HG02981 (cell line): ENCODE measurements around the gene KRT71.

Experiments used
- ATAC-seq: cut with Tn5 transposase; IDR thresholded peaks from one replicate; pipeline ENCODE4 v1.9.1; 2021; ENCODE audit warnings: mild to moderate bottlenecking, moderate library complexity; ENCODE audit not compliant: unreplicated experiment

Gene KRT71

GRCh38 chr12:52575948-52576347 lies 23.0 kb upstream of the KRT71 start:
- ATAC-seq: no peak

DNA sequence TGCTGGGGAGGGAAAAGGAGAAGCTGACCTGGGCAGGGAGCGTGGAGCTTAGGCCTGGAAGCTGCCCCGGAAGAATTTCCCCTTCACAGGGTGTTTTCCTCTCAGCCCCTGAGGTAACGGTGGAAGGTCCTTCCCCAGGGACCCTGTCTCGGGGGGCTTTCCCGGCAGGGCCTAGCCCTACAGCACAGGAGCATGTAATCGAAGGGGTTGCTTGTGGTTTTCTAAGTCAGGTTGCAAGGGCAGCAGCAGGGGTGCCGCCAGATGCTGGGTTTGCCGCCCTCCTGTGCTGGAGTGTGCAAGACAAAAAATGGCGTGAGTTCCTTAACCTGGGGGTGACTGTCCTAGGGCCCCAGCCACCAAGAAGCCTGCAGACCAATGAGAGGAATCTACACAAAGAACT lies 22.3 kb upstream of the KRT71 start:
- no peak for ATAC-seq

GRCh38 chr12:52573743-52574142 lies 20.8 kb upstream of the KRT71 start, which contains the start of gene KRT74:
KRT74 (minus strand) TSS chr12:52573843; CDS start chr12:52573777, 66 bp downstream.
- ATAC-seq: no peak

DNA sequence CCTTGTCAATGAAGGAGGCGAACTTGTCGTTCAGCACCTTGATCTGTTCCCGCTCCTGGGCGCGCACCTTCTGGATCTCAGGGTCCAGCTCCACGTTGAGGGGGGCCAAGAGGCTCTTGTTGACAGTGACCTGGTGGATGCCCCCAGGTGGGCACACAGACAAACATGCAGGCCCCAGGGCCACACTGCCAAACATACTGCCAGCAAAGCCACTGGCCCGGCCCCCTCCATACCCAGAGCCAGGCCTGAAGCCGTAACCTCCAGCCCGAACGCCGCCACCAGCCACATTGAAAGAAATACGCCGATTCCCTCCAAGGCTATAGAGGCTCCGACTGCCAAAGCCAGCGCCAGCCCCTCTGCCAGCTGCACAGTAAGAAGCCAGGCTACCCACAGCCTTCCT lies 20.4 kb upstream of the KRT71 start:
- no peak for ATAC-seq

- no peak for ATAC-seq
Measured at GRCh38 chr12:52570511-52570910, 17.6 kb upstream of the KRT71 start.

DNA sequence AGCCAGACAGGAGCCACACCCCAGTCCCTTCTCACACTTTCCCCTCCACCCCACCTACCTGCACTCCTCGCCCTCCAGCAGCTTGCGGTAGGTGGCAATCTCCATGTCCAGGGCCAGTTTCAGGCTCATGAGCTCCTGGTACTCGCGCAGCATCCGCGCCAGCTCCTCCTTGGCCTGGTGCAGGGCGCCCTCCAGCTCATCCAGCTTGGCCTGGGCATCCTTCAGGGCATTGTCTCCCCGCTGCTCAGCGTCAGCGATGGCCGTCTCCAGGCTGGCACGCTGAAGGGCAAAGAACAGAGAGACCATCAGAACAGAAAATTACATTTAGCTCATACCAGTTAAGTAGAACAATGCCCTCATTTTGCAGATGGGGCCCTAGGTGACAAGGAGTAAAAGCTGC lies 15.2 kb upstream of the KRT71 start:
- ATAC-seq: no peak

GRCh38 chr12:52566847-52567291 lies 13.9 kb upstream of the KRT71 start:
- no peak for ATAC-seq

- no peak for ATAC-seq
Measured at GRCh38 chr12:52564582-52564981, 11.6 kb upstream of the KRT71 start.

DNA sequence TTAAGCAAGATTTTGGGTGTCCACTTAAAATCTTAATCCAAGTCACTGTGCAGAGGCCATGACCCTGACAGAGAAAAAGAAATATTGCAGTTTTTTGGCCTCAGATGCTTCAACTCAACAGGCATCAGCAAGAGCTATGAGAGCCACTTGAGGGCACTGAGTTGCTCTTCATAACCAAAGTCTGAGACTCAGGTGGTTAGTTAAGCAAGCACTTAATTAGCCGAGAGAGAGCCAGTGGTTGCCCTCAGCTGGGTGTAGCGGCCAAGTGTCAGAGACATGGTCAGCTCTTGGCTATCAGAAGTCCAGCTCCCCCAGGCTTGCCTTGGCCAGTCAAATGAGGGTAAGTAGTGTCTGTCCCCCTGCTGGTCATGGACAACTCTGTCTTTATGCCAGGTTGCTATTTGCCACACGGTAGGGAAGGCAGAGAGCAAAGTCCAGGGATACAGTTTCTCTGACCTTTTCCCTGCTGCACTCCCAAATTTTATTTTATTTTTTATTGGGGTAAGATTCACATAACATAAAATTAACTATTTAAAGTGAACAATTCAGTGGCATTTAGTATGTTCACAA lies 9.0 kb upstream of the KRT71 start:
- ATAC-seq: no peak

DNA sequence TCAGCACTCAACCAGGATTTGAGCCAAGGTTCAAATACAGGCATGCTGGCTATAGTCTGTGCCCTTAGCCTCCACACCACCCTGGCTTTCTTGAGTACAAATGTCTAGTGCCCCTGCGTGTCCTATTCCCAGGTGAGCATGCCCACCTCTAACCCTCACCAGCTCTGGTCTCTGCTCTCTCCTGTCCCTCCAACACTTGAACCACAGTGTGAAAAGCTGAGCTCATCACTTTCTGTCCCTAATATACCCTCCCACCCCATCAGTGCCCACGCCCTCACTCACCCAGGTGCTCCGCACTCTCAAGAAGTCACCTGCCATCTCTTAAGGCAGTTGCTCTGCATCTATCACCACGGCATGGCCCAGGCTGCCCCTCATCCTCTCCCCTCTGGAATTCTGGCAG lies 7.0 kb upstream of the KRT71 start:
- no peak for ATAC-seq

DNA sequence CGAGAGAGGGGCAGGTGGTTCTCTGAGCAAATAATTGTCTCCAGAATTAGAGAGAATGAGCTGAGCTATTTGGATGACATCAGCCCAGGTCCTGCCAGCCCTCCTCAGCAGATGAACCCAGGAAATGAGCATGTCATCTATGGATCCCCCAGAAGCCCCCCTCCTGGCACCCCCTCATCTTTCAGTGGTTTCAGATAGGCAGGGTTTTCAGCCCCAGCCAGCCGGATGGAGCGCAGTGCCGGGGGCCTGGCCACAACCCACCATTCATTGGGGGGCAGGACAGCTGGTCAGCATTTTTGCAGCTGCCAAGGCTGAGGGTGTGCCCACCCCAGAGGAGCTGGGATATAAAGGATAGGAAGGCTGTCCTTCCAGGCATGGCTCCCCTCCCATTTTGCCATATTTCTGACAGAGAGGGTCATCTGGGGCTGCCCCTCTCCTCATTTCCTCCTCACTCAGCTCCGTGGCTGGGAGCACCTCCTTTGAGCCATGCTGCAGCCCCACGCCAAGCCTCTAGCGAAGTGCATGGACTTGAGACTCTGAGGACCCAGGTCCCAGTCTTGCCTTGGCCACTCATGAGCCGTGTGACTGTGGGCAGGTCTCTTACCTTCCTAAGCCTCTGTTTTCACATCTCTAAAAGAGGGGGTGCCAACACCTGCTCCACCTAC lies 6.0 kb upstream of the KRT71 start:
- ATAC-seq: no peak

- ATAC-seq: no peak
Measured at GRCh38 chr12:52557476-52557875, 4.5 kb upstream of the KRT71 start.

GRCh38 chr12:52555577-52555976 lies 2.6 kb upstream of the KRT71 start:
- no peak for ATAC-seq

DNA sequence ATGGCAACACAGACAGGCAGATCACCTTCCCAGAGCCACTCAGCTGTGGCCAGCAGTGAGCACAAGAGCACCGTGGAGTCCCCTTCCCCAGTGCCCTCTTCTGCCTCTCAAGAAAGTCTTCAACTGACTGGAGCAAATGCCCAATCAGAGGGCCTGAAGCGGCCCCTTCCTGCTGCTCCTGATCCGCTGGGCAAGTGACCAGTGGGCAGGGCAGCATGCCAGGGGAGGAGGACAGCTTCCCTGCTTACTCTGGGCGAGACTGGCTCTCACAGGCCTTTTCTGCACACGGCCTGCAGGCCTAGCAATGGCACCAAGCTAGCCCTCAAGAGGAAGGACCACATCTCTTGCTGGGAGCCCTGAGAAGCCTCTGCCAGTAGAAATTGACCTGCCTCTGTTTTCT lies 890 bp downstream of the KRT71 start:
- no peak for ATAC-seq

DNA sequence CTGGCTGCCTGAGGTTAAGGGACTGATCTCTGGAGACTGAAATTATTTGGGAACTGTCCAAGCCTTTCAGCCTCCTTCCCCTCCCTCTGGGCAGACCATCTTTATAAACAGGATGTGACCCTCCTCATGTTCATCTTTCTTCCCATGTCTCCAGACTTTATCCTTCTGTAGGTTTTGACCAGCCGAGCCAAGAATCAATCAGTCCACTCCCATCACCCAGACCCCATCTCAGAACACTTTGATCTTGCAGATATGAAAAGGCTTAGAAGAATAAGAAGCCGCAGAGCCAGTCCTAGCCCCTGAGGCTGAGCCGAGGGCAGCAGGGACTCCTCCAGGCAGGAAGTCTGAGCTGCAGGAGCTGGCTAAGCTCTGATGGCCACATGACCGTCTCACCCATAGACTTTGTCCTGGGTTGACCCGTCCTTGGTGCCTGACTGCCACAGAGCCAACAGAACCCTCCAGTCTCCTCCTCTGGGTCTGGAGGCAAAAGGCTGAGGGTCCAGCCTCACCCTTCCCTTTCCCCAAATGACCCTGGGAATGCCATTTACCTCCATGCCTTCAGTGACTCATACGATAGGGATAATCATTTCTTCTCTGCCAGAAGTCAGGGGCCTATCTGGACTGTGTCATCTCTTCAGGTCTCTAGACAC lies 1.6 kb downstream of the KRT71 start:
- ATAC-seq: no peak

GRCh38 chr12:52546126-52546525 lies 6.8 kb downstream of the KRT71 start:
- no peak for ATAC-seq

GRCh38 chr12:52543985-52544883 lies 8.7 kb downstream of the KRT71 start:
- ATAC-seq: no peak

GRCh38 chr12:52542785-52543318 lies 10.1 kb downstream of the KRT71 start:
- ATAC-seq: no peak

DNA sequence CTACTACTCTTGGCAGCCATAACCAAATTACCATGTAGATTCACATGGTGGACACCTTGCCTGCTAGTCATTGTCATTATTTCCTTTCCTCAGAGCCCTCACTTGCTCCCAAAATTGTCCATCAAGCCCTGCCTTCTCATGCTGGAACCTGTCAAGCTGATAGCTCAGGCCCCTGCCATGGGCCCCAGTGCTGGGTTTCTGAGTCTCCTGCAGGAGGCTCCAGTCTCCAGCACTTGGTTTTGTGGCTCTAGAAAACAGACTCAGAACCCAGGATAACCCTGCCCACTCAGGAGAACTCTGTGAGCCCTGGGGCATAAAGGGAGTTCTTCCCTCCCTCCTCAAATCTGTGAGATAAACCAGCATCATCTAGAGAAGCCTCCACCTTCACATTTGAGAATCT lies 10.8 kb downstream of the KRT71 start:
- no peak for ATAC-seq

- no peak for ATAC-seq
Measured at GRCh38 chr12:52541709-52542108, 11.2 kb downstream of the KRT71 start.

DNA sequence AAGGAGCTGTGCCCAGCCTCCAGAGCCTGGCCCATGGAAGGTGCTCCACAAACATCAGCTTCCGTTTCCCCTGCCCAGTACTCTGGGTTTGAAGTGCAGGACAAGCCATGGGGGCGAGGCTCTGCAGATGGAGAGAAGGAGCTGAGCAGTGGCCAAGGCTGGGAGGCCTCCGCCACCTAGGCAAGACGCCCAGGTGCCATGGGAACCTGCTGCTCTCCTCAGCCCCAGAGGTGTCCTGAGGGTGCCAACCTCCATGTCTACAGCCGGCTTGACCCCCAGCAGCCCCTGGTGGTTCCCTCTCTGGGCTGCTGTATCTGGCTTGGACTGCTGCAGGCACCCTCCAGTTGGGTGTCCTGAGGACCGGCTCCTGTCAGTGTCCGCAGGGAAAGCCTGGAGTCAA lies 12.4 kb downstream of the KRT71 start:
- no peak for ATAC-seq
